Fibroblast of skin of right biceps (primary cell): Measurements from ENCODE around the gene CXXC5.
"Not testable (repeated sequence)": the region's sequence is repeated elsewhere in the genome, so short reads cannot be mapped to it uniquely, and the experiment has no call there.

ENCODE experiments used
- DNase-seq: peaks from one replicate; pipeline ENCODE4 v3.0.0-alpha.2; 2013

The CXXC5 gene

GRCh38 chr5:139648205-139649081 lies at the start of gene CXXC5:
Gene CXXC5, plus strand, starts transcription at chr5:139648349. Its CDS starts 32,175 bp downstream, at chr5:139680524.
- peak; percentile 89 for DNase-seq

DNA sequence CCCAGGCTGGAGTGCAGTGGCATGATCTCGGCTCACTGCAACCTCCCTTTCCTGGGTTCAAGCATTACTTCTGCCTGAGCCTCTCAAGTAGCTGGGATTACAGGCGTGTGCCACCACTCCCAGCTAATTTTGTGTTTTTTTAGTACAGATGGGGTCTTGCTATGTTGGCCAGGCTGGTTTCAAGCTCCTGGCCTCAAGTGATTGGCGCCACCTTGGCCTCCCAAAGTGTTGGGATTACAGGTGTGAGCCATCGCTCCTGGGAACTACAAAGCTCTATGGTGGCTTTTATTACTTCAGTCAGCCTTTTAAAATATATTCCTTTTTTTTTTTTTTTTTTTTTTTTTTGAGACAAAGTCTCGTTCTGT lies 49.6 kb upstream of the CXXC5 start:
- not testable (repeated sequence) for DNase-seq

GRCh38 chr5:139600336-139600949 lies 47.7 kb upstream of the CXXC5 start:
- DNase-seq = peak; percentile 55

GRCh38 chr5:139601429-139601828 lies 46.7 kb upstream of the CXXC5 start:
- no peak for DNase-seq

- DNase-seq = not testable (repeated sequence)
These were observed 46.2 kb upstream of the CXXC5 start for GRCh38 chr5:139601948-139602347.

DNA sequence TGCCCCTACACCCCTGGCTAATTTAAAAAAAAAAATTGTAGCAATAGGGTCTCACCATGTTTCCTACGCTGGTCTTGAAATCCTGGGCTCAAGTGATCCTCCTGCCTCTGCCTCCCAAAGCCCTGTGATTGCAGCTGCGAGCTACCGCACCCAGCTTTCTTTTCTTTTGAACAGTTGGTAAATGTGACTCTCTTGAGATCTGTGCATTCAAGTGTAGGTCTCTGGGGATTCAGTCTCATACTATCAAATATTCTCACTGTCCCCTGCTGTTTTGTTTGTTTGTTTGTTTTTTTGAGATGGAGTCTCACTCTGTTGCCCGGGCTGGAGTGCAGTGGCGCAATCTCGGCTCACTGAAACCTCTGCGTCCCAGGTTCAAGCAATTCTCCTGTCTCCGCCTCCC lies 42.3 kb upstream of the CXXC5 start:
- DNase-seq = no peak

- DNase-seq = no peak
These were observed 36.2 kb upstream of the CXXC5 start for GRCh38 chr5:139611703-139612584.

GRCh38 chr5:139619861-139620260 lies 28.3 kb upstream of the CXXC5 start:
- no peak for DNase-seq

GRCh38 chr5:139625398-139625797 lies 22.8 kb upstream of the CXXC5 start:
- DNase-seq = not testable (repeated sequence)

GRCh38 chr5:139630855-139631254 lies 17.3 kb upstream of the CXXC5 start:
- no peak for DNase-seq

- no peak for DNase-seq
These were observed 16.5 kb upstream of the CXXC5 start for GRCh38 chr5:139631520-139632165.

DNA sequence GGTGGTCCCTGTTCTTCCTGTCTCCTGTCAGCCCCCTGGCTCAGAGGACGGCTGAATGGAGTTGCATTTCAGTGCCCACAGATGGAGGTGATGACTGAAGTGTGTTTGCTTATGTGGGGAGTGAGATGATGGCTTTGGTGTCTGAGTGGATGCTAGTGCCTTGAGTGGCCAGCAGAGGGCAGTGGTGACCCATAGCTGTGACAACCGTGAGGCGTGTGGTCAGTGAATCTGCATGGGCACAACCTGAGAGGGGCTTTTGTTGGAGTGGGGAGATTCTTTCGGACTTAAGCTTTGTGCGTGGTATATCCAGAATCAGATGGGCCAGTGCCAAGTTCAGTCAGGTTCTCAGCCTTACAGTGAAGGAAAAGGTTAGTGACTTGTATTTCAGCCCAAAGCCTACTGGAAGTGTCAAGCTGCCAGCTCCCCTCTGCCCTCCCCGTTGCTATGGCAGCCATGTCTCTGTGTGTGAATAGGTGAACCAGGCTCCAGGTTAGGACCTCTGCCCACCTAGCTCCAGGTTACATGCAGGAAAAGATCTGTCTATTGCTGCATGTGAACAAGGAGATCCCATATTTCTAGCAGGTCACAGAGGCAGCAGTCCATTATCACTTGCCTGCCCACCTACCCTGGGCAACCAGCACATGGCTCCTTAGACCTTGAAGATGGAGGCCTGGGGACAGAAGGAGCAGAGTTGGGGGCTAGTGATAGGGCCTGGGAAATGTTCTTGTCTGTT lies 14.7 kb upstream of the CXXC5 start:
- DNase-seq = peak; percentile 71

- DNase-seq = no peak
These were observed 14.2 kb upstream of the CXXC5 start for GRCh38 chr5:139634028-139634325.

DNA sequence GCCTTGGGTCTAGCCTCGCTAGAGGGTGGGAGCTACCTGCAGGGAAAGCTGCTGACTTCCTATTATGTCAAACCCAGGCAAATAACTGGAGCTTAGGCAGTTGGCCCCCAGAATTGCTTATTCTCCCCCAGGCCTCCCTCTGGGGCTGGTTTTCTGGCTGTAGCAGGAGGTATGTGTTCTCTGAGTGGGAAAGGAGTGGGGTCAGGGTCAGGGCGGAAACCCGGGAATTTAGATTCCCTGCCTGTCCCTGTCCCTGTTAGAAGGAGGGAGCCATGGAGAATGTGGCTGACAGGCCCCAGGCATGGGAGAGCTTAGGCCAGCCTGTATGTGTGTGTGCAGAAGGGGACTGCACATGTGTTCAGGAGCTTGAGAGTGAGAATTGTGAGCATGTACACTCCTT lies 13.6 kb upstream of the CXXC5 start:
- no peak for DNase-seq

GRCh38 chr5:139635191-139635590 lies 13.0 kb upstream of the CXXC5 start:
- DNase-seq = no peak

DNA sequence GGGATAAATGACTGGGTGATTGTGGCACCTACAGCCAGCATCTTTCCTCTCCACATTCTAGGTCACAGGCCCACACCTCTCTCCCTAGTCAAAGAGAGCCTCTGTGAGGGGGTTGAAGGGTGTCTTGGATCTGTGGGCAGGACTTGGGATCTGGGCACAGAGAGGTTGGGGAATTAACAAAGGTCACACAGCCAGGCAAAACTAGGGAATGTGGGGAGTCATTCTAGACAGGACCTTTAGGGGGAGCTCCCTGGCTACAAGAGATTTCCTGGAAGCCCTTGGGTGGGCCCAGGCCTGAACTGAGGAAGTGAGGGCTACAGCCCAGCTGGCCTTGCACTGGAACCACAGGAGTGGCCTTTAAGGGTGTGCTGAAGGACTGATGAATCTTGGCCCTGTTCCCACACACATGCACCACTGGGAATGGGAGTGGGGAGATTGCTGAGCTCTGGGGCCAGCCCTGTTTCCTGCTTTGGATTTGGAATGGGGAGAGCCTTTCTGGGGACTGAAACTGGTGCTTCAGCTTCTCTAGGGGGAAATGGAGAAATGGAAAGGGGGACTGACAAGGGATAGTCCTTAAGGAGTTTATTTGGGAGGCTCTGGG lies 12.4 kb upstream of the CXXC5 start:
- peak; percentile 90 for DNase-seq

GRCh38 chr5:139636207-139636792 lies 11.8 kb upstream of the CXXC5 start:
- no peak for DNase-seq

DNA sequence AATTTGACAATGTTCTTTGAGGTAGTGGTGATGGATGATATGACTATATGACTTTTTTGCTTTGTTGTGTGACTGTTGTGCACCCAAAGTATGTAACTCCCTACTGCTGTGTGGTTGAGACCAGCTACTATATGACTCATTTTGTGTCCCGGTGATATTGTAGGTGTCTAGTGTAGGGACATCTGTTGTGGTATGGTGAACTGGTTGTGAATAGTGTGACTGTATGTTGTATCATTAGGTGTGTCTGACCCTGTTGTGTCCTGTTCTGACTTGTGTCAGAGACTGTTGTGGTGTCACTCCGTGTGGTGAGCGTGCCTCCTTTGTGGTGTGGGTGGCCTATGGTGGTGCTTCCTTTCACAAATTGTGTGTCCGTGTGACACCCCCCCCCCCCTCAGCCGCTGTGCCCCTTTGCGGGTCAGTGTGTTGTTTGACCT lies 11.2 kb upstream of the CXXC5 start:
- peak; percentile 58 for DNase-seq

DNA sequence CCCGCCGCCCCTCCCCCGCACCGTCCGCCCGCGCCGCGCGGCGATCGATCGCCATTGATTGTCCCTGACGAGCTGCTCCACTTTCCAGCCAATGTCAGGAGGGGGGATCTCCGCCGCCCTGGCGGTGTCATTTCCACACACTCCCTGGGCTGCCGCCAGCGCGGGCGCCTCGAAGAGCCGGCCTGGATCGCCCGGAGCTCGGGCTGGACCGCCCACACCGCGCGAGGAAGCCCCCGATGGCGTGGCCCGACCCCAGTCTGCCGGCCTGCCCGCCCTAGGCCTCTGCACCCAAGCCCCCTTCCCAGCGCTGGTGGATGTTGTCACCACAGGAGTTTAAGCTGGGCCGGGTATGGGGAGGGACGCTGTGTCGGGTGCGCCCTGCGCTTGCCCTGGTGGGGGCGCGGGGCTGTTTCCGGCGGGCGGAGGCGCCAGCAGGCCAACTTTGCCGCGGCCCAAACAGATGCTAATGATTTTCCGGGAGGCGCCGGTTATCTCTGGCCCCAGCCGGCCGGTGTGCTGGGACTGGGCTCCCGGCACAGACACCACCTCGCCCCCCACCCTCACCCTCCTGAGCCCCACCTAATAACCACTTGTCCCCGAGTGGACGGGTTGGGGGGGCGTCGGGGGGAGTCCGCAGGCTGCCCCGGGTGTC lies 10.6 kb upstream of the CXXC5 start:
- DNase-seq = peak; percentile 83

GRCh38 chr5:139638090-139638735 lies 9.9 kb upstream of the CXXC5 start:
- DNase-seq = peak; percentile 58
